Mucosa of descending colon (tissue), 3 donors: Measurements from ENCODE around the gene PA2G4. TPM values are rescaled to one million over a fixed set of nuclear protein-coding genes. Genes with fewer than 3 reads are reported as not detected.
A peak's percentile ranks its signal among the peaks of the same experiment; 100 is the strongest.

Source experiments
- ATAC-seq: fragments of 200-7000 bp; cut with Tn5 transposase; one replicate; pipeline ENCODE4 v1.9.1; 2020; ENCODE audit warnings: mild to moderate bottlenecking, moderate library complexity
- DNase-seq, 3 donors: peaks; one replicate each; pipeline ENCODE4 v3.0.0-alpha.2; 2020
- H3K36me3 ChIP-seq: fragments of 200-600 bp; one replicate; pipeline ENCODE4 v1.8.0; 2021; ENCODE audit warnings: low read depth, mild to moderate bottlenecking
- H3K4me1 ChIP-seq: fragments of 200-600 bp; one replicate; pipeline ENCODE4 v1.8.0; 2021; ENCODE audit warnings: low read depth, mild to moderate bottlenecking
- H3K4me3 ChIP-seq: fragments of 200-600 bp; one replicate; pipeline ENCODE4 v1.8.0; 2021; ENCODE audit warnings: mild to moderate bottlenecking
- H3K9me3 ChIP-seq: fragments of 200-600 bp; one replicate; pipeline ENCODE4 v1.8.0; 2021; ENCODE audit warnings: mild to moderate bottlenecking
- CTCF ChIP-seq: fragments of 200-600 bp; IDR thresholded peaks from one replicate; pipeline ENCODE4 v1.8.0; 2022; ENCODE audit warnings: antibody characterized with exemption, mild to moderate bottlenecking
- intact Hi-C, 2 donors: fragments of 100-400 bp; cut with DNase I in 1 of 2; cut with micrococcal nuclease in 1 of 2; formaldehyde crosslinking; loops; one replicate each; pipeline versions ENCODE4 v1.11.0 to v1.11.1; 2022; cut with DNase I, micrococcal nuclease
- total RNA-seq, 3 donors: library from RNA; stranded (reverse); fragmentation: NEBNext Ultra II Directional in 2 of 3; extraction: Animal tissue kit (Norgen Biotek cat#: 25700) in 2 of 3; gene quantifications; one replicate each; pipeline versions ENCODE4 v1.2.1 to v1.2.4, GENCODE V29; 2021 to 2023
- donor health status: DM: no; HTN: no; CAD: no; lungs with moderate emphysema.
- donor health status: DM: no; HTN: no; CAD: no.
- donor health status: DM: no; HTN: yes; CAD: no.

Gene PA2G4
- total RNA-seq, 3 donors from 2014 or later, result 61.7 to 94.9 (median 90.3) TPM

GRCh38 chr12:56137853-56138571 lies 33.7 kb downstream of the PA2G4 start:
- no peak for ATAC-seq

GRCh38 chr12:56141946-56142784 lies 37.8 kb downstream of the PA2G4 start:
- no peak for TF ChIP-seq CTCF
- ATAC-seq (no peak), DNase-seq (no peak)
- intact Hi-C loops, result no loop called here
- peaks cover 11% of the 10 kb centered on the region for H3K4me1 ChIP-seq
- no peak overlapping the region for H3K4me3 ChIP-seq
- peaks cover 4% of the 10 kb centered on the region for H3K36me3 ChIP-seq
- H3K9me3 ChIP-seq, result no peaks in the 10 kb centered on the region

More at GRCh38 chr12:56137853-56138571, 33.7 kb downstream of the PA2G4 start:
- Histone ChIP-seq H3K9me3 (no peaks in the 10 kb centered on the region), H3K4me1 (no peaks in the 10 kb centered on the region), H3K4me3 (no peak overlapping the region), H3K36me3 (peaks cover 4% of the 10 kb centered on the region)
- intact Hi-C loops, result no loop called here
- no peak for DNase-seq
- no peak for TF ChIP-seq CTCF

- Histone ChIP-seq H3K9me3 (no peaks in the 10 kb centered on the region), H3K4me1 (peaks cover 14% of the 10 kb centered on the region), H3K4me3 (no peak overlapping the region), H3K36me3 (peaks cover 2% of the 10 kb centered on the region)
- no peak for TF ChIP-seq CTCF
- no peak for DNase-seq
- ATAC-seq, result peak; percentile 46
- intact Hi-C loops, result no loop called here
These were observed 38.9 kb downstream of the PA2G4 start for GRCh38 chr12:56143217-56143616.

- Histone ChIP-seq H3K4me3 (no peak overlapping the region), H3K4me1 (peaks cover 14% of the 10 kb centered on the region), H3K36me3 (no peaks in the 10 kb centered on the region), H3K9me3 (no peaks in the 10 kb centered on the region)
- ATAC-seq (peak; percentile 77), DNase-seq (peak in 2 of 3 donors; percentile 63)
- intact Hi-C loops, result no loop called here
- no peak for TF ChIP-seq CTCF
These were observed 39.5 kb downstream of the PA2G4 start for GRCh38 chr12:56143870-56144269.

GRCh38 chr12:56145217-56145616 lies 40.9 kb downstream of the PA2G4 start:
- intact Hi-C loops, result no loop called here
- no peak overlapping the region for H3K4me3 ChIP-seq
- no peaks in the 10 kb centered on the region for H3K36me3 ChIP-seq
- H3K4me1 ChIP-seq, result peaks cover 14% of the 10 kb centered on the region
- ATAC-seq (no peak), DNase-seq (no peak)
- no peak for TF ChIP-seq CTCF
- H3K9me3 ChIP-seq, result no peaks in the 10 kb centered on the region
